GM18870 (cell line): Measurements from ENCODE around the gene ZNF587B.
A peak's percentile ranks its signal among the peaks of the same experiment; 100 is the strongest.
"Not testable (repeated sequence)": the region's sequence is repeated elsewhere in the genome, so short reads cannot be mapped to it uniquely, and the experiment has no call there.

ENCODE experiments used
- ATAC-seq: cut with Tn5 transposase; IDR thresholded peaks from one replicate; pipeline ENCODE4 v1.9.1; 2021; ENCODE audit warnings: moderate library complexity; ENCODE audit not compliant: unreplicated experiment

Gene ZNF587B

DNA sequence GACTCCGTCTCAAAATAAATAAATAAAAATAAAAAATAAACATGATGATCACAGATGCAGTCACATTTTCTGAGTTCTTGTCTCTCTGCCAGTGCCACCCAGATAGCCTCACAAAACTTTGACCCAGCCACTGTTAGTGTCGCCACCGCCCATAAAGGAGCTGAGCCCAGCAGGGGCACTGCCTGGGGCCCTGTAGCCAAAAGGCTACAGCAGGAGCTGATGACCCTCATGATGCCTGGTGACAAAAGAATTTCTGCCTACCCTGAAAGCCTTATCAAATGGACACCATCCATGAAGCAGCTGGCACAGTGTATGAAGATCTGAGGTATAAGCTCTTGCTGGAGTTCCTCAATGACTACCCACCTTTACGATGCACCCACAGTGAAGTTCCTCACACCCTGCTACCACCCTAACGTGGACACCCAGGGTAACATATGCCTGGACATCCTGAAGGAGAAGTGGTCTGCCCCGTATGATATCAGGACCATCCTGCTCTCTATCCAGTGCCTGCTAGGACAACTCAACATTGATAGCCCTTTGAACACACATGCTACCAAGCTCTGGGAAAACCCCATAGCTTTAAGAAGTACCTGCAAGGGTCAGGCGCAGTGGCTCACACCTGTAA, 37.9 kb downstream of the ZNF587B start:
- no peak for ATAC-seq

DNA sequence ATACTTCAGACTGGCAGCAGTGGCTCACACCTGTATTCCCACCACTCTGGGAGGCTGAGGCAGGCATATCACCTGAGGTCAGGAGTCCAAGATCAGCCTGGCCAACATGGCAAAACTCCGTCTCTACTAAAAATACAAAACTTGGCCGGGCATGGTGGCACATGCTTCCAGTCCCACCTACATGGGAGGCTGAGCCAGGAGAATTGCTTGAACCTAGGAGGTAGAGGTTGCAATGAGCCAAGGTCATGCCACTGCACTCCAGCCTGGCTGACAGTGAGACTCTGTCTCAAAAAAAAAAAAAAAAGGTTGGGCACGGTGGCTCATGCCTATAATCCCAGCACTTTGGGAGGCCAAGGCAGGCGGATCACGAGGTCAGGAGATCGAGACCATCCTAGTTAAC, 39.6 kb downstream of the ZNF587B start:
- not testable (repeated sequence) for ATAC-seq

DNA sequence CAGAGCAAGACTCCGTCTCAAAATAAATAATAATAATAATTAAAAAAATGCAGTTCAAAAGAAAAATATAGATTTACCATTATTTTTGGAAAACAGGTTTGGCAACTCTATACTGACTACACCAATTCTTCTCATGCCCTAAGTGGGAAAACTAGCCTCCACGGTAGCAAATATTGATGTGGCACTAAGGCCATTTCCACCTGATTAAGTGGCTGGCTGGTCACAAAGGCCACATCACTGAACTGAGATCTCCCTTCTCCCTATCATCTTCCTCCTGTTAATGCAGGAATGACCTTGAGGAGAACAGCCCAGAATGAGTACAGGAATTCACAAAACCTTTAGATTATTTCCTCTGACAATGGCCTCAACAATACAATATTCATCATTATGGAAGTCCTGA, 40.1 kb downstream of the ZNF587B start:
- no peak for ATAC-seq

DNA sequence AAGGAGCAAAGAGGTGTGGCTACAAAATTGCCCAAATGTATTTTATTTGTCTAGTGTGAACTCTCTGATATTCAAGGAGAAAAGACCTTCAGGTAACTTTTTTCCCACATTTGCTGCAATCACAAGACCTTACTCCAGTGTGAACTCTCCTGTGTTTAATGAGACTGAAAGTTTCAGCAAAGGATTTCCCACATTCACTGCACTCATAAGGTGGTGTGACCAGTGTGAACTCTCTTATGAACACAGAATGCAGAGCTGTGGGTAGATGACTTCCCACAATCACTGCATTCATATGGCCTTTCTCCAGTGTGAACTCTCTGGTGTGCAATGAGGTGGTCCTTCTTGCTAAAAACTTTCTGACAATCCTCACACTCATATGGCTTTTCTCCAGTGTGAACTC, 42.4 kb downstream of the ZNF587B start:
- ATAC-seq, result no peak

DNA sequence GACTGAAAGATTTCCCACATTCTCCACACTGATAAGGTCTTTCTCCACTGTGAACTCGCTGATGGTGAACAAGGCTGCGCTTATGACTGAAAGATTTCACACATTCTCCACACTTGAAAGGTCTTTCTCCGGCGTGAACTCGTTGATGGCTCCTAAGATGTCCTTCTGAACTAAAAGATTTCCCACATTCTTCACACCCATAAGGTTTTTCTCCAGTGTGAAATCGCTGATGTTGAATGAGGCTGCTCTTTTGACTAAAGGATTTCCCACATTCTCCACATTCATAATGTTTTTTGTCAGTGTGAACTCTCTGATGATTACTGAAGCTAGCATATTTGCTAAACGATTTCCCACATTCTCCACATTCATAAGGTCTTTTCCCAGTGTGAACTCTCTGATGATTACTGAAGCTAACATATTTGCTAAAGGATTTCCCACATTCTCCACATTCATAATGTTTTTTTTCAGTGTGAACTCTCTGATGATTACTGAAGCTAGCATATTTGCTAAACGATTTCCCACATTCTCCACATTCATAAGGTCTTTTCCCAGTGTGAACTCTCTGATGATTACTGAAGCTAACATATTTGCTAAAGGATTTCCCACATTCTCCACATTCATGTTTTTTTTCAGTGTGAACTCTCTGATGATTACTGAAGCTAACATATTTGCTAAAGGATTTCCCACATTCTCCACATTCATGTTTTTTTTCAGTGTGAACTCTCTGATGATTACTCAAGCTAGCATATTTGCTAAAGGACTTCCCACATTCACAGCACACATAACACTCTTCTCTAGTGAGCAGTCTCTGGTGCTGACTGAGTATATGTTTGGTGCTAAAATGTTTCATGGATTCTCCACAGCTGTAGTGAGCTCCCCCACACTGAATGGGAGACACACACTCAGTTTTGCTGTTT, 44.0 kb downstream of the ZNF587B start:
- not testable (repeated sequence) for ATAC-seq

DNA sequence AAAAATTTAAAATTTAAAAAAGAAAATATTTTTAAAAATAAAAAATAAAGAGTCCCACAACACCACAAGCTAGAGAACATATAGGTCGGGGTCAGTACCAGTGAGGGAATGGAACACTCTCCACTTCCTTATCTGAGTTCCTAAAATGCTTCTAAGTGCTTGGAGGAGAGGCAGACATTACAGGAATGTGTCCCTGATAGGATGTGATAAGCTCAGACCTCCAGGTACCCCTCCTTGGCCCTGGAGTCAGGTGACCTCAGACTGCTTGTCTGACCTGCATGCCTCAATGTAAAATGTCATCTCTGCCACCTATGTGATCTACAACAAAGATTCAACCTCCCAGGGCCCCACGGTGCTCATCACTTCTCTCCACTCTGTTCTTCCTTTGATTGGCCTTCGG, 55.9 kb downstream of the ZNF587B start:
- ATAC-seq, result no peak

DNA sequence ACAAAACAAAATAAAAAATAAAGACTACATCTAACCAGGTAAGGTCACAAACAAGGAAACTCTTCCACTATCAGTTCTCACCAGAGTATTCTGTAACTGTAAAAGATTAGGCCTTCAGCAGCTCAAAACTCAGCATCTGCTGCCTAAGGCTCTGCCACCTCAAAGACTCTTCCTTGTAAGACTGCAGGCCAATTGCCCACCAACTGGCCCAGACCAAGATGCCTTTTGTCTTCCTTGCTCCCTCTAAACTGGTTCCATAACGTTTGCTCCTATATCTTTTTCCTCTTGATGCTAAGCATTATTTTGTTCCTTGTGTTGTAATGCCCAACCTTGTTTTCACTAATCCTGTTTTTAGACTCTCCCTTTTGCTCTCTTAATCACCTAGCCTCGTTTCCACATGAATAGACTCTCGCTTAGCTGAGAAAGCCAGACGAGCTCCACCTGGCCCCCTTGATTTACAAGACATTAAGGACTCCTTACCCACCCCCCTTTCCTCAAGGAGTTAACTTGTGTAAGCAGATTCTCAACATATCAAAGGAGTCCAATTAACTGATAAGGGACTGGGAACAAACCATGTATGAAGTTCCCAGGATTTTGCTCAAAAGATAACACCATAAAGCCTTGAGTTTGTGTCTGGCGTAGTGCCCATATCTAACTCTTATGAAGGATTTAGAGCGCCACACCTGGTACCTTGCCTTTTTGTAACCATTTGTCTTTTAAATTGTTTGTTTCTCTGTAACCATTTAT, 57.3 kb downstream of the ZNF587B start:
- no peak for ATAC-seq

DNA sequence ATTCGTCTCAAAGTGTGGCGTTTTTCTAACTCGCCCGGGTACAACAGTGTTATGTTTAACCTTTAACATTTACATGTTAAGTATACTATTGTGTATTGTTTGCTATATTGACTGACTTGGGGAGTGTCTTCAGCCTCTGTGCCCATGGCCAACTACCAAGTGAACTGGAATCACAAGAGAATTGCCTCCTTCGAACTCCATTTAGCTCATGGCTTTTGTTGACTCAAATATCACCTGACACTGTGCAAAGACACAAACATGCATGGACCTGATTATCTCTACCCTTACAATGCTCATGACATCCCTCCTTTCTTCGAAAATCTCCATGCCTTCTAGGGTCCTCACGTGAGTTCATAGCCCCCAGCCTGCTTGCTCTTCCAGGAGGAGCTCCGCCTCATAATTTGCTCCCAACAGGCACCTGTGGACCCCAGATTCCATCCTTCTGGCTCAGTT, 58.0 kb downstream of the ZNF587B start:
- ATAC-seq, result no peak

DNA sequence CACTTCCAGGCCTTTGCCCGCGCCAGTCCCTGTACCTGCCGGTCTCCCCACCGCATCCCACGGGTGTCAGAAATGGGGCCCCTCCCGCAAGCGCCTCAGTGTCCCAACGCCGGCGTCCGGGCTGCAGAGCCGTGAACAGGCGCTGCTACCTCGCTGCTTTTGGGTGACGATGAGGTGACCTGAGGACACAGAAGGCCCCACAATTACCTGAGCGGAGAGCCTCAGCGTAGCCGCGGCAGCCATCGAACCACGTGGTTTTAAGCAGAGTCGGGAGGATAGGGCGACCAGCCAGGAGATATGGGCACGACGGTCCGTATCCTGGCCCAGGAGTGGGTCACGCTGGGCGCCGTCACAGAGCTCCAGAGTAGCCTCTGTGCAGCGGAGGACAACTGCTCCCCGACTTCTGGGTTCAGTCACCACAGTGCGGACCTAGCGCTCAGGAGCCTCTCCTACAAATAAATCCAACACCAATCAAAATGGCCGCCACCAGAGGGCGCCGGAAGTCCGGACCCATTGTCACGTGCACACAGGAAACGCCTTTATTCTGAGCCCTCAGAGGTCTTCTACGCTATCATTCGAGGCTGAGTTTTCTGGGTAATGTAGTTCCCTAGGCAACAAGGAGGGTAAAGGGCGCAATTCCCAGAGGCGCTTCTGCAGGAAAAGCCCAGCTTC, 58.6 kb downstream of the ZNF587B start, which contains the start of gene ZNF814:
Gene ZNF814, minus strand, starts transcription at position 478 of the 672 bp plus-strand sequence. Its CDS starts 235 bp downstream, at position 243.
- ATAC-seq, result peak; percentile 61

DNA sequence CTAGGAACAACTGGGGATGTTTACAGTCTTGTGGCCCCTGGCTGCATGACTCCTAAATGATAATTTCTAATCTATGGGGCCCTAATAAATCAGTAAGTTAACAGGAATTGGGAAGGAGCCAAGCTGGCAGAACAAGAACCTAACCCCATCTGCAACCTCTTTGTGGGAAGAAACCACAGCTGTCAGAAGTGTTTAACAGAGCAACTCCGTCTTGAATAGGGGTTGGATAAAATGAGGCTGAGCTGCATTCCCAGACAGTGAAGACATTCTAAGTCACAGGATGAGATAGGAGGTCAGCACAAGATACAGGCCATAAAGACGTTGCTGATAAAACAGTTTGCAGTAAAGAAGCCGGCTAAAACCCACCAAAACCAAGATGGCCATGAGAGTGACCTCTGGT, 60.6 kb downstream of the ZNF587B start:
- not testable (repeated sequence) for ATAC-seq
